Osteoblast (primary cell): ENCODE measurements around the gene MEF2C. TPM values are rescaled to one million over a fixed set of nuclear protein-coding genes. Genes with fewer than 3 reads are reported as not detected.
"Not testable (repeated sequence)": the region's sequence is repeated elsewhere in the genome, so short reads cannot be mapped to it uniquely, and the experiment has no call there.

ENCODE experiments used
- DNase-seq: peaks from one replicate; pipeline ENCODE4 v3.0.0; 2011; ENCODE audit warnings: low spot score, mixed read lengths; ENCODE audit not compliant: insufficient read length; ENCODE audit errors: missing footprints
- H2AFZ ChIP-seq: 2 replicates; pipeline ENCODE4 v1.6.0; 2011; ENCODE audit warnings: mild to moderate bottlenecking, low read length
- H3K27ac ChIP-seq: 2 replicates; pipeline ENCODE4 v1.5.1; 2011; ENCODE audit warnings: mild to moderate bottlenecking, low read depth, low read length, moderate library complexity
- H3K27me3 ChIP-seq: 2 replicates; pipeline ENCODE4 v1.6.0; 2012; ENCODE audit warnings: mild to moderate bottlenecking, control low read depth, inconsistent platforms, low read length, moderate library complexity; ENCODE audit not compliant: insufficient read depth
- H3K36me3 ChIP-seq: 2 replicates; pipeline ENCODE4 v1.5.1; 2011; ENCODE audit warnings: mild to moderate bottlenecking, low read length, control low read depth, moderate library complexity; ENCODE audit not compliant: insufficient read depth
- H3K4me1 ChIP-seq: 2 replicates; pipeline ENCODE4 v1.5.1; 2011; ENCODE audit warnings: mild to moderate bottlenecking, low read length, control low read depth, moderate library complexity; ENCODE audit not compliant: insufficient read depth
- H3K4me2 ChIP-seq: 2 replicates; pipeline ENCODE4 v1.6.0; 2011; ENCODE audit warnings: mild to moderate bottlenecking, low read length; ENCODE audit not compliant: insufficient read depth
- H3K4me3 ChIP-seq: fragments of 200-600 bp; sonication (generic); 3 replicates; pipeline ENCODE4 v1.5.1; 2012; ENCODE audit warnings: mild to moderate bottlenecking, low read length, inconsistent platforms; ENCODE audit not compliant: insufficient read depth
- H3K79me2 ChIP-seq: 2 replicates; pipeline ENCODE4 v1.6.0; 2012; ENCODE audit warnings: mild to moderate bottlenecking, low read length, control low read depth, inconsistent platforms; ENCODE audit not compliant: insufficient read depth
- H3K9me3 ChIP-seq: 2 replicates; pipeline ENCODE4 v1.5.1; 2011; ENCODE audit warnings: low read depth, low read length, control low read depth
- H4K20me1 ChIP-seq: 2 replicates; pipeline ENCODE4 v1.6.0; 2012; ENCODE audit warnings: mild to moderate bottlenecking, low read length, control low read depth; ENCODE audit not compliant: insufficient read depth
- total RNA-seq: library from RNA; depleted of rRNA; stranded (reverse); fragments of >200 nt; gene quantifications from 2 replicates; pipeline ENCODE4 v1.2.3, GENCODE V29; 2012
- TF ChIP-seq, protein P1 (sequence below): IDR thresholded peaks from 2 replicates; pipeline ENCODE4 v1.5.1; 2011; ENCODE audit warnings: mild to moderate bottlenecking, low read depth, low read length, moderate library complexity; ENCODE audit errors: extremely low read depth

MEF2C gene
- total RNA-seq, 1 donor, result 13.4 TPM

DNA sequence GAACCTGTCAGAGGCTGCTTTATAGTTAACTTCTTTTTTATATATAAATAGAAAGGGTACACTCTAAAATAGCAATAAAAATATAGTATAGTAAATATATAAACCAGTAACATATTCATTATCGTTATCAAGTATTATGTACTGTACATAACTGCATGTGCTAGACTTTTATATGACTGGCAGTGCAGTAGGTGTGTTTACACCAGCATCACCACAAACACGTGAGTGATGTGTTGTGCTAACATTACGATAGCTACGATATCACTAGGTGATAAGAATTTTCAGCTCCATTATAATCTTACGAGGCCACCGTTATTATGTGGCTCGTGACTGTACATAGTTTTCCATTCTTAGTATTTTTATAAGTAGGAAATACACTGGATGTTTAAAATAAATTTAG is 43.8 kb upstream of the MEF2C start:
- no peaks in the 10 kb centered on the region for H3K9me3 ChIP-seq
- no peaks in the 10 kb centered on the region for H3K27me3 ChIP-seq
- no peaks in the 10 kb centered on the region for H3K4me1 ChIP-seq
- no peak overlapping the region for H2AFZ ChIP-seq
- H3K27ac ChIP-seq, result no peak overlapping the region
- TF ChIP-seq, protein P1, sequence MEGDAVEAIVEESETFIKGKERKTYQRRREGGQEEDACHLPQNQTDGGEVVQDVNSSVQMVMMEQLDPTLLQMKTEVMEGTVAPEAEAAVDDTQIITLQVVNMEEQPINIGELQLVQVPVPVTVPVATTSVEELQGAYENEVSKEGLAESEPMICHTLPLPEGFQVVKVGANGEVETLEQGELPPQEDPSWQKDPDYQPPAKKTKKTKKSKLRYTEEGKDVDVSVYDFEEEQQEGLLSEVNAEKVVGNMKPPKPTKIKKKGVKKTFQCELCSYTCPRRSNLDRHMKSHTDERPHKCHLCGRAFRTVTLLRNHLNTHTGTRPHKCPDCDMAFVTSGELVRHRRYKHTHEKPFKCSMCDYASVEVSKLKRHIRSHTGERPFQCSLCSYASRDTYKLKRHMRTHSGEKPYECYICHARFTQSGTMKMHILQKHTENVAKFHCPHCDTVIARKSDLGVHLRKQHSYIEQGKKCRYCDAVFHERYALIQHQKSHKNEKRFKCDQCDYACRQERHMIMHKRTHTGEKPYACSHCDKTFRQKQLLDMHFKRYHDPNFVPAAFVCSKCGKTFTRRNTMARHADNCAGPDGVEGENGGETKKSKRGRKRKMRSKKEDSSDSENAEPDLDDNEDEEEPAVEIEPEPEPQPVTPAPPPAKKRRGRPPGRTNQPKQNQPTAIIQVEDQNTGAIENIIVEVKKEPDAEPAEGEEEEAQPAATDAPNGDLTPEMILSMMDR, result no peak
- H3K36me3 ChIP-seq, result no peaks in the 10 kb centered on the region
- DNase-seq, result no peak
- H3K4me2 ChIP-seq, result no peak overlapping the region
- no peaks in the 10 kb centered on the region for H3K79me2 ChIP-seq
- H3K4me3 ChIP-seq, result no peak overlapping the region
- no peaks in the 10 kb centered on the region for H4K20me1 ChIP-seq

DNA sequence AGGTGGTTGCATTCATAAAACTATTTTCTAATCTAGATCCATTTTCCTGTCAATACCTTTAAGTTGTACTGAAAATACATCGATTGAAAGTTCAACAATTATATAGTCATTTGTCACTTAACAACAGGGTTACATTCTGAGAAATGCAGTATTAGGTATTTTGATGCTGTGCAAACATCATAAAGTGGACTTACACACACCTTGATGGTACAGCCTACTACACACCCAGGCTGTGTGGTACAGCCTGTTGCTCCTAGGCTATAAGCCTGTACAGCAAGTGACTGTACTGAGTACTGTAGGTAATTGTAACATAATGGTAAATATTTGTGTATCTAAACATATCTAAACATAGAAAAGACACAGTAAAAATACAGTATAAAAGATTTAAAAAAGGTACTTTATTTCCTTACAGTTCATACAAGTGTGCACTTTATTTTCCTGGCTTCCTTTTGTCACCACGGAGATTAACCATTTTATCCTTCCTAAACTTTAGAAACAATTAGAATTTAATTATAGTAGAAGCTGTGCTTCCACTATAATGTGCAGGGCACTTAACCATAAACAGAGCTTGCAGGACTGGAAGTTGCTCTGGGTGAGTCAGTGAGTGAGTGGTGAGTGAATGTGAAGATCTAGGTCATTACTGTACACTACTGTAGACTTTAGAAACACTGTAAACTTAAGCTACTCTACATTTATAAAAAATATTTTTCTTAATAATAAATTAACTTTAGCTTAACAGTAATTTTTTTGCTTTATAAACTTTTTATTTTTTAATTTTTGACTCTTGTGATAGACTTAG is 42.9 kb upstream of the MEF2C start:
- no peak overlapping the region for H2AFZ ChIP-seq

DNA sequence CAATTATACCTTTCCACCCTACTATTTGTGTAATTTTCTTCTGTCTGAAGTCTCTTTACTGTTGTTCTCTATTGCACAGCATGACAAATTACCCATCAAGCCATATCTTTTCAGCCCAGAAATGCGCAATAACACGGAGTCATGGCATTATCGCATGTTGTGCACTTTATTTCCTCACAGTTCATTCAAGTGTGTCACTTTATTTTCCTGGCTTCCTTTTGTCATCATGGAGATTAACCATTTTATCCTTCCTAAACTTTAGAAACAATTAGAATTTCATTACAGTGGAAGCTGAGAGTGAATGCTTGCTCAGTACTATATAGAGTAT is 41.3 kb upstream of the MEF2C start:
- no peaks in the 10 kb centered on the region for H3K36me3 ChIP-seq
- H3K4me1 ChIP-seq, result no peaks in the 10 kb centered on the region
- H2AFZ ChIP-seq, result no peak overlapping the region
- H3K27me3 ChIP-seq, result no peaks in the 10 kb centered on the region
- no peaks in the 10 kb centered on the region for H3K9me3 ChIP-seq
- no peak for DNase-seq
- TF ChIP-seq, protein P1, result no peak
- no peaks in the 10 kb centered on the region for H4K20me1 ChIP-seq
- no peak overlapping the region for H3K4me3 ChIP-seq
- no peaks in the 10 kb centered on the region for H3K79me2 ChIP-seq
- H3K4me2 ChIP-seq, result no peak overlapping the region
- no peak overlapping the region for H3K27ac ChIP-seq

More for the DNA sequence above, 42.9 kb upstream of the MEF2C start:
- Histone ChIP-seq H3K36me3 (no peaks in the 10 kb centered on the region), H3K4me3 (no peak overlapping the region), H3K79me2 (no peaks in the 10 kb centered on the region), H3K4me2 (no peak overlapping the region), H3K4me1 (no peaks in the 10 kb centered on the region), H3K27ac (no peak overlapping the region), H3K27me3 (no peaks in the 10 kb centered on the region), H3K9me3 (no peaks in the 10 kb centered on the region), H4K20me1 (no peaks in the 10 kb centered on the region)
- DNase-seq, result no peak
- TF ChIP-seq, protein P1, result no peak

- no peak overlapping the region for H3K4me2 ChIP-seq
These were observed 40.8 kb upstream of the MEF2C start for GRCh38 chr5:88923623-88924329.

DNA sequence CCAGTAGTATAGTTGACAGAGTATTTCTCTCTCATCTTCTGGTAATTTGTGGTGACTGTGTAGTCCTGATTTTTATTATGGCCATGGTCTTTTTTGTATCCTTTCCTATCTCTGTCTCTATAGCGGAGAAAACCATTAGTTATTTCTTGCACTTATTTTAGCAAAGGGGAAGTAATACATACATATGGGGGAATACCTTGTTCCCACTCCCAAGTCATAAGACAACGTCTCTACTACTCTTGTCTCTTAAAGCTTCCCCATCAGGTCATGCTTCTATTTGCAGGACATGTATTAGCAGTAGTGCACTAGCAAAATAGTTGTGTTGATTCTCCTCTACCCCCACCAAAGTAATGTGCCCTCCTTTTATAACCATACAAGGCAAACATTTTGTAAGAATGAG is 29.8 kb upstream of the MEF2C start:
- H3K27ac ChIP-seq, H3K4me3 ChIP-seq, H2AFZ ChIP-seq, H3K9me3 ChIP-seq, DNase-seq, H3K4me2 ChIP-seq, H4K20me1 ChIP-seq, H3K4me1 ChIP-seq, H3K27me3 ChIP-seq, H3K79me2 ChIP-seq, H3K36me3 ChIP-seq: not testable (repeated sequence)

More at GRCh38 chr5:88923623-88924329, 40.8 kb upstream of the MEF2C start:
- TF ChIP-seq, protein P1, result no peak
- H3K4me1 ChIP-seq, result no peaks in the 10 kb centered on the region
- H3K27ac ChIP-seq, result no peak overlapping the region
- H3K36me3 ChIP-seq, result no peaks in the 10 kb centered on the region
- no peaks in the 10 kb centered on the region for H3K27me3 ChIP-seq
- no peaks in the 10 kb centered on the region for H3K79me2 ChIP-seq
- H3K9me3 ChIP-seq, result no peaks in the 10 kb centered on the region
- no peak for DNase-seq
- no peak overlapping the region for H3K4me3 ChIP-seq
- no peaks in the 10 kb centered on the region for H4K20me1 ChIP-seq
- no peak overlapping the region for H2AFZ ChIP-seq

DNA sequence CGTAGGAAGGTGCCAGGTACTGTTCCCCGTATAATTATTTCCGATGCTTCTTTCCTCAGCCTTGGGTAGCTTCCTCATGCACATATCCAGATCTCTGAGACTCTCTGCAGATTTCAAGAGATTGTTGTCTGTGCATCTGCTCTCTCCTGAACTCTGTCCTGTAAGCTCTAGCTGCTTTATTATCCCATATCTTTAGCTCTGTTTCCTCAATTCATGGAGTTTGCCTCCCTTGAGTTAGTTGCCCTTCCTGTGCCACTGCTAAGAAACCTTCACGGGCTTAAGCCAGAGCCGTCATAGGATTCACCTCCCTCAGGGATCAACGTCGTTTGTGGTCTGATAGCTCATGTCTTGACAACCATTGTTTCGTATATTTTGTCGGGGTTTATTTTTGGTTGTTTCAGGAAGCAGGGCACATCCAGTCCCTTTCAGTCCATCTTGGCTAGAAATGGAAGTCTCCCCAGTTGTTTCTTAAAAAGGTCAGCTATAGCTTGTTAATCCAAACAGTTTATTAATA is 28.1 kb upstream of the MEF2C start:
- not testable (repeated sequence) for H3K27me3 ChIP-seq, H3K4me1 ChIP-seq, H3K36me3 ChIP-seq, H3K79me2 ChIP-seq, H2AFZ ChIP-seq, H3K27ac ChIP-seq, H4K20me1 ChIP-seq, H3K4me2 ChIP-seq, H3K9me3 ChIP-seq, H3K4me3 ChIP-seq, DNase-seq
